Measurements from ENCODE around the gene TMEM128.
"Not testable (repeated sequence)": the region's sequence is repeated elsewhere in the genome, so short reads cannot be mapped to it uniquely, and the experiment has no call there.

Gene TMEM128

DNA sequence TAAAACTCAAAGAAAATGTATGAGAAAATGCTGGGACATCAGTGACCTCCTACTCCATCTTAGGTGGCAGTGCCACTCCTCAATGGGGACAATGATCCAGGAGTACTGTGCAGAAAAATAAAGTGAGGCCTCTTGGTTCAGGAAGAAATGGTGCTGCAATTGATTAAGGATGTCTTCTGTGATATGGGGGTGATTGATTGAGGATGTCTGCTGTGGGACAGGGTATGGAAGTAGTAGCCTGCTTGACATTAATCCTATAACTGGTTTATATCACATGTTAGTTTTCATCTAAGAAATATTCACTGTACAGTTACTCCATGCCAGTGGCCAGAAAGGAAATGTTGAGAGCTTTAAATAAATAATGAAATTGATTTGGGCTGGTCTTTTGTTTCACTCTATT is 41.8 kb downstream of the TMEM128 start:
- Histone ChIP-seq H3K36me3 (ENCODE audit: control insufficient read depth in 5 of 5, insufficient read depth in 5 of 5, low read length in 5 of 5) (no peaks in the 10 kb centered on the region), H3K27ac (ENCODE audit: low read depth, low read length) (no peak overlapping the region), H3K27me3 (ENCODE audit: control insufficient read depth in 5 of 5, insufficient read depth in 4 of 5, low read length in 5 of 5) (peaks cover 4 to 27% (median 11%) of the 10 kb centered on the region in 5 donors), H3K4me1 (ENCODE audit: control insufficient read depth in 5 of 5, insufficient read depth in 5 of 5, low read length in 5 of 5) (no peaks in the 10 kb centered on the region), H3K9ac (ENCODE audit: low read length in 5 of 5) (no peak overlapping the region), H3K9me3 (ENCODE audit: control insufficient read depth in 5 of 5, low read length in 5 of 5) (peaks cover 0 to 2% (median 0%) of the 10 kb centered on the region in 5 donors), H3K4me3 (ENCODE audit: low read depth in 1 of 5, low read length in 5 of 5) (no peak overlapping the region)

DNA sequence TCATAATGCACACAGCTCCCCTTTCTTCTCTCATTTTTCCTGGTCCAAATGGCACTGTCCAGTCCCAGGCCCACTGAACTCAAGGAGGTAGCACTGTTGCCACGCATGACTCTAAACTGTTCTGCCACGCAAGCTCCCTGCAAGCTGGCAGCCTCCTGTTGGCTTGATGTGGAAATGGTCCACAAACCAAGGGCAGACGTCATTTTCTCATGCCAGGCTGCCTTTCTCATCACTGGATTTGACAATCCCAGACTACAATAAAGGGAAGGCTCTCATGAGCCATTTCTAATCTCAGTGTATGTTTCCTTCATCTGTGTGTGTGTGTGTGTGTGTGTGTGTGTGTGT is 43.6 kb downstream of the TMEM128 start:
- H3K27ac ChIP-seq (ENCODE audit: low read depth, low read length), result no peak overlapping the region
- H3K4me3 ChIP-seq (ENCODE audit: low read depth in 1 of 5, low read length in 5 of 5), result no peak overlapping the region
- no peaks in the 10 kb centered on the region for H3K36me3 ChIP-seq (ENCODE audit: control insufficient read depth in 5 of 5, insufficient read depth in 5 of 5, low read length in 5 of 5)
- H3K9ac ChIP-seq (ENCODE audit: low read length in 5 of 5), result no peak overlapping the region
- H3K4me1 ChIP-seq (ENCODE audit: control insufficient read depth in 5 of 5, insufficient read depth in 5 of 5, low read length in 5 of 5), result no peaks in the 10 kb centered on the region
- peaks cover 4 to 21% (median 7%) of the 10 kb centered on the region in 5 donors for H3K27me3 ChIP-seq (ENCODE audit: control insufficient read depth in 5 of 5, insufficient read depth in 4 of 5, low read length in 5 of 5)
- H3K9me3 ChIP-seq (ENCODE audit: control insufficient read depth in 5 of 5, low read length in 5 of 5), result peaks cover 0 to 2% (median 0%) of the 10 kb centered on the region in 5 donors

DNA sequence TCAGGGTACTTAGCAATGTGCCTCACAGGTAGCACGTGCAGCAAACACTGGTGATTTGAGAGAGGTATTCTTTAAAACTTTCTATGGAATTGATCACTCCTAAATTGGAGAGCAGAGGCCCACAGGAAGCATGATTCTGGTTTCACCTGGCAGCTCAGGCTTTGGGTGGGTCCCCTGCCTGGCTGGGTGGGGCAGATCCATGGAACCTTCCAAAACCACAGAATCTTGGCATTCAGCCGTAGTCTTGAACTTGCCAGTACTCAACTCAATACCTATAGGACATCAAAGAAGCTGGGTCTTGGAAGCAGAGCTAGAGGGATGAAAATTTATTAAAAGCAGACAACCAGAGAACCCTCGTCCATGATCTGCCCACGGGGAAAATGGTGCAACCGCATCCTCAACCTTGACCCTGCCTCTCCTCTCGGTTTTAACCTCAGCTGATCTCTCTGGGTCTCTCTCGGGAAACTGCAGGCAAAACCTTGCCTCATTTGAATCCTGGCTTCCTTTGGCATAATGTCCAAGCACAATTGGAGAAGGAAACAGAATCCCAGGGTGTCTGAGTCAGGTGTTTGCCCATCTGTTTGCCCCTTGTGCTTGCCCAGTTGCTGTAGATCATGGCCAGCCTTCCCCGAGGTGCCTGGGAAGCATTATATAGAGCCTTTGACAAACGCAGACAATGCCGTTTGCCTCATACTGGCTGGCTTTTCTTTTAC is 44.2 kb downstream of the TMEM128 start:
- peaks cover 4 to 21% (median 6%) of the 10 kb centered on the region in 5 donors for H3K27me3 ChIP-seq (ENCODE audit: control insufficient read depth in 5 of 5, insufficient read depth in 4 of 5, low read length in 5 of 5)
- no peak overlapping the region for H3K27ac ChIP-seq (ENCODE audit: low read depth, low read length)
- H3K9ac ChIP-seq (ENCODE audit: low read length in 5 of 5), result no peak overlapping the region
- H3K4me1 ChIP-seq (ENCODE audit: control insufficient read depth in 5 of 5, insufficient read depth in 5 of 5, low read length in 5 of 5), result no peaks in the 10 kb centered on the region
- no peaks in the 10 kb centered on the region for H3K36me3 ChIP-seq (ENCODE audit: control insufficient read depth in 5 of 5, insufficient read depth in 5 of 5, low read length in 5 of 5)
- H3K4me3 ChIP-seq (ENCODE audit: low read depth in 1 of 5, low read length in 5 of 5), result no peak overlapping the region
- H3K9me3 ChIP-seq (ENCODE audit: control insufficient read depth in 5 of 5, low read length in 5 of 5), result peaks cover 0 to 2% (median 0%) of the 10 kb centered on the region in 5 donors

DNA sequence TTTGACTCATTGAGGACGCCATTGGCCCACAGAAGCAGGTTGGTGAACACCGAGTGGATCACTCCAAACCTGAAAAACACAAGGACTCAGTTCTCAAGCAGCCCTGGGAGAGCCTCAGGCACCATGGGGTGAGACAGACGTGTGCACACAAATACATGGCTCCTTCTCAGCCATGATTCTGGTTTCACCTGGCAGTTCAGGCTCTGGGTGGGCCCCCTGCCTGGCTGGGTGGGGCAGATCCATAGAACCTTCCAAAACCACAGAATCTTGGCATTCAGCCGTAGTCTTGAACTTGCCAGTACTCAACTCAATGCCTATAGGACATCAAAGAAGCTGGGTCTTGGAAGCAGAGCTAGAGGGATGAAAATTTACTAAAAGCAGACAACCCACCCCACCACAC is 45.5 kb downstream of the TMEM128 start:
- H3K27me3 ChIP-seq (ENCODE audit: control insufficient read depth in 5 of 5, insufficient read depth in 4 of 5, low read length in 5 of 5), result peaks cover 4 to 21% (median 6%) of the 10 kb centered on the region in 5 donors
- H3K4me3 ChIP-seq (ENCODE audit: low read depth in 1 of 5, low read length in 5 of 5), result no peak overlapping the region
- H3K4me1 ChIP-seq (ENCODE audit: control insufficient read depth in 5 of 5, insufficient read depth in 5 of 5, low read length in 5 of 5), result no peaks in the 10 kb centered on the region
- no peaks in the 10 kb centered on the region for H3K36me3 ChIP-seq (ENCODE audit: control insufficient read depth in 5 of 5, insufficient read depth in 5 of 5, low read length in 5 of 5)
- H3K9ac ChIP-seq (ENCODE audit: low read length in 5 of 5), result no peak overlapping the region
- H3K9me3 ChIP-seq (ENCODE audit: control insufficient read depth in 5 of 5, low read length in 5 of 5), result peaks cover 0 to 2% (median 0%) of the 10 kb centered on the region in 5 donors
- H3K27ac ChIP-seq (ENCODE audit: low read depth, low read length), result no peak overlapping the region

DNA sequence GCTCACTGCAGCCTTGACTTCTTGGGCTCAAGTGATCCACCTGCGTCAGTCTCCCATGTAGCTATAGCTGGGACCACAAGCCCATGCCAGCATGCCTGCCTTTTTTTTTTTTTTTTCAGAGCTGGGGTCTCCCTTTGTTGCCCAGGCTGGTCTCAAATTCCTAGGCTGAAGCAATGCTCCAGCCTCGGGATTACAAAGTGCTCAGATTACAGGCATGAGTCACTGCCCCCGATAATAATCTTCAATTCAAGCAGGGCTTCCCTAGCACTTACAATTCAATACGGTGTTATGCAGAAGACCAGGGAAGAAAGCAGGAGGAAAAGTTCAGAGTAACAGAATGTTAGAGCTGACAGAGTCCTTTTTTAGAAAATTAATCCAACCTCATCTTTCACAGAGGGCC is 47.4 kb downstream of the TMEM128 start:
- Histone ChIP-seq H3K4me3 (ENCODE audit: low read depth in 1 of 5, low read length in 5 of 5) (no peak overlapping the region), H3K27ac (ENCODE audit: low read depth, low read length) (no peak overlapping the region), H3K9ac (ENCODE audit: low read length in 5 of 5) (no peak overlapping the region), H3K9me3 (ENCODE audit: control insufficient read depth in 5 of 5, low read length in 5 of 5) (peaks cover 0 to under 1% (median 0%) of the 10 kb centered on the region in 5 donors), H3K27me3 (ENCODE audit: control insufficient read depth in 5 of 5, insufficient read depth in 4 of 5, low read length in 5 of 5) (peaks cover 4 to 16% (median 6%) of the 10 kb centered on the region in 5 donors), H3K4me1 (ENCODE audit: control insufficient read depth in 5 of 5, insufficient read depth in 5 of 5, low read length in 5 of 5) (no peaks in the 10 kb centered on the region), H3K36me3 (ENCODE audit: control insufficient read depth in 5 of 5, insufficient read depth in 5 of 5, low read length in 5 of 5) (no peaks in the 10 kb centered on the region)

DNA sequence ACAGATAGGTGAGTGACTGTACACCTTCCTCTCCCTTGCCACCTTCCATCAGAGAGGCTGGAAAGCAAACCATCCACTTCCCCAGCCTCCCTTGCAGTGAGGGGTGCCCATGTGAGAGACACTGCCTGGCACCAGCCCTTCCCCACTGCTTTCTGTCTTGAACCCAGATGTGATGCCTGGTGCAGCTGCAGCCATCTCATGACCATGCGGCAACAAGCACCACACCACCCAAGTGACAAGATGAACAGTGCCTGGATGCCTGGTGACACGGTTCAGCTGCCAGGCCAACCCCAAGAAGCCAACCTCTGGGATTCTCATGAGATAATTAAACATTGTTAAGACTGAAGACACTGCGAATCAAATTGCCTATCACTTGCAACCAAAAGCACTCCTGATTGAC is 52.7 kb downstream of the TMEM128 start:
- H3K36me3 ChIP-seq (ENCODE audit: control insufficient read depth in 5 of 5, insufficient read depth in 5 of 5, low read length in 5 of 5), result no peaks in the 10 kb centered on the region
- peaks cover 0 to 5% (median 3%) of the 10 kb centered on the region in 5 donors for H3K9me3 ChIP-seq (ENCODE audit: control insufficient read depth in 5 of 5, low read length in 5 of 5)
- no peak overlapping the region for H3K4me3 ChIP-seq (ENCODE audit: low read depth in 1 of 5, low read length in 5 of 5)
- H3K4me1 ChIP-seq (ENCODE audit: control insufficient read depth in 5 of 5, insufficient read depth in 5 of 5, low read length in 5 of 5), result no peaks in the 10 kb centered on the region
- H3K27ac ChIP-seq (ENCODE audit: low read depth, low read length), result no peak overlapping the region
- H3K27me3 ChIP-seq (ENCODE audit: control insufficient read depth in 5 of 5, insufficient read depth in 4 of 5, low read length in 5 of 5), result peaks cover 0 to 11% (median 0%) of the 10 kb centered on the region in 5 donors
- H3K9ac ChIP-seq (ENCODE audit: low read length in 5 of 5), result no peak overlapping the region

DNA sequence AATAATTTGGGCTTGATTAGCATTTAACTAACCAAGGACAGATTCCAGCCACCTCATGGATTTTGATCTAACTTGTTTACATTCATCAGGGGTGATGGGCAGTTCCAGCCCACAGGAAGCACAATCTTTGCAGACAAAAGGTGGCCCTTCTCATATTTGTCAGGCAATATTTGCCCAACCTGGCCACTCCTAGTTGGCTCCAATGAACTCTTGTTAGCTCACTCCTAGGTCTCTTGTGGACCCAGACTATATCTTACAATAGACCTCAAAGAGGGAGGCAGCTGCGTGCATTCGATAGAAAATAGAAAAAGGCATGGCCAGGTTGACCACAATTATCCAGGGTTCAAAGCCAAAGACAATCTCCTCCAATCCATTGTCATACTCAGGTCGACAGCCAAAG is 59.5 kb downstream of the TMEM128 start:
- H3K4me3 ChIP-seq (ENCODE audit: low read depth in 1 of 5, low read length in 5 of 5); H3K4me1 ChIP-seq (ENCODE audit: control insufficient read depth in 5 of 5, insufficient read depth in 5 of 5, low read length in 5 of 5); H3K27ac ChIP-seq (ENCODE audit: low read depth, low read length); H3K9me3 ChIP-seq (ENCODE audit: control insufficient read depth in 5 of 5, low read length in 5 of 5); H3K9ac ChIP-seq (ENCODE audit: low read length in 5 of 5); H3K36me3 ChIP-seq (ENCODE audit: control insufficient read depth in 5 of 5, insufficient read depth in 5 of 5, low read length in 5 of 5): not testable (repeated sequence)
- peaks cover 0 to 17% (median 3%) of the 10 kb centered on the region in 5 donors for H3K27me3 ChIP-seq (ENCODE audit: control insufficient read depth in 5 of 5, insufficient read depth in 4 of 5, low read length in 5 of 5)

All from subcutaneous abdominal adipose tissue (tissue), 5 donors.